GM23248 (cell line): ENCODE measurements around the gene DCDC2. TPM values are rescaled to one million over a fixed set of nuclear protein-coding genes. Genes with fewer than 3 reads are reported as not detected.

Experiments used
- DNase-seq: peaks from one replicate; pipeline ENCODE4 v3.0.0-alpha.2; 2015
- H2AFZ ChIP-seq: fragments of 200-600 bp; sonication (generic); 2 replicates; pipeline ENCODE4 v1.6.1; 2016; ENCODE audit warnings: antibody characterized with exemption
- H3F3A ChIP-seq: fragments of 200-600 bp; sonication (generic); 2 replicates; pipeline ENCODE4 v1.6.1; 2016; ENCODE audit warnings: mild to moderate bottlenecking, antibody characterized with exemption, mixed run types; ENCODE audit not compliant: insufficient read depth
- H3K27ac ChIP-seq: fragments of 200-600 bp; sonication (generic); 2 replicates; pipeline ENCODE4 v1.5.1; 2016; ENCODE audit warnings: mild to moderate bottlenecking
- H3K27me3 ChIP-seq: fragments of 200-600 bp; sonication (generic); replicated peaks from 2 replicates; pipeline ENCODE4 v1.6.1; 2016; ENCODE audit warnings: mild to moderate bottlenecking; ENCODE audit not compliant: insufficient read depth
- H3K36me3 ChIP-seq: fragments of 200-600 bp; sonication (generic); 2 replicates; pipeline ENCODE4 v1.6.1; 2016; ENCODE audit warnings: low read depth, mild to moderate bottlenecking
- H3K4me1 ChIP-seq: fragments of 200-600 bp; sonication (generic); 2 replicates; pipeline ENCODE4 v1.6.1; 2016; ENCODE audit warnings: mild to moderate bottlenecking; ENCODE audit not compliant: insufficient read depth
- H3K4me2 ChIP-seq: fragments of 200-600 bp; sonication (generic); one replicate; pipeline ENCODE4 v1.6.1; 2016; ENCODE audit warnings: mild to moderate bottlenecking; ENCODE audit not compliant: unreplicated experiment
- H3K4me3 ChIP-seq: fragments of 200-600 bp; sonication (generic); 2 replicates; pipeline ENCODE4 v1.5.1; 2016; ENCODE audit warnings: mild to moderate bottlenecking
- H3K79me2 ChIP-seq: fragments of 200-600 bp; sonication (generic); 2 replicates; pipeline ENCODE4 v1.6.1; 2016; ENCODE audit warnings: mild to moderate bottlenecking; ENCODE audit not compliant: insufficient read depth
- H3K9ac ChIP-seq: fragments of 200-600 bp; sonication (generic); 2 replicates; pipeline ENCODE4 v1.6.1; 2016; ENCODE audit warnings: mild to moderate bottlenecking
- H3K9me2 ChIP-seq: fragments of 200-600 bp; sonication (generic); 2 replicates; pipeline ENCODE4 v1.6.1; 2016; ENCODE audit warnings: mixed run types, mild to moderate bottlenecking, moderate library complexity; ENCODE audit not compliant: insufficient read depth
- H3K9me3 ChIP-seq: fragments of 200-600 bp; sonication (generic); one replicate; pipeline ENCODE4 v1.6.1; 2017; ENCODE audit warnings: low read depth
- H4K20me1 ChIP-seq: fragments of 200-600 bp; sonication (generic); 2 replicates; pipeline ENCODE4 v1.6.0; 2016; ENCODE audit not compliant: insufficient read depth
- EZH2 ChIP-seq: fragments of 200-600 bp; sonication (generic); IDR thresholded peaks from 2 replicates; pipeline ENCODE4 v1.6.1; 2018; ENCODE audit warnings: antibody characterized with exemption, mild to moderate bottlenecking; ENCODE audit not compliant: insufficient read depth, poor library complexity, severe bottlenecking
- EZH2phosphoT487 ChIP-seq: fragments of 200-600 bp; sonication (generic); IDR thresholded peaks from 2 replicates; pipeline ENCODE4 v1.6.1; 2018; ENCODE audit warnings: antibody characterized with exemption, moderate library complexity, mild to moderate bottlenecking, low read depth; ENCODE audit not compliant: insufficient read depth
- WGBS, 2 experiments: methylation state at CpG; one replicate each; pipeline ENCODE4 v1.1.6; 2015 to 2017; ENCODE audit warnings: low lambda C conversion rate in 2 of 2, low coverage in 1 of 2; ENCODE audit errors: missing lambda C conversion rate in 2 of 2; 5-methylcytosine and 5-hydroxymethylcytosine counted together
- in situ Hi-C: fragments of 300-500 bp; cut with MboI; formaldehyde crosslinking; loops from 2 replicates; pipeline ENCODE4 v1.15.0; 2020
- polyA plus RNA-seq: library from polyadenylated mRNA; unstranded; fragments of >200 nt; fragmentation: Nextera tagmentation; extraction: Ambion mirVana; gene quantifications from 2 replicates; pipeline ENCODE4 v1.2.1, GENCODE V29; 2016
- total RNA-seq: library from RNA; depleted of rRNA; stranded (reverse); fragments of >200 nt; shearing (Covaris generic); gene quantifications from 2 replicates; pipeline ENCODE4 v1.2.3, GENCODE V29; 2014

Gene DCDC2
- total and polyA plus RNA-seq, 2 experiments from 2014 or later: not detected

DNA sequence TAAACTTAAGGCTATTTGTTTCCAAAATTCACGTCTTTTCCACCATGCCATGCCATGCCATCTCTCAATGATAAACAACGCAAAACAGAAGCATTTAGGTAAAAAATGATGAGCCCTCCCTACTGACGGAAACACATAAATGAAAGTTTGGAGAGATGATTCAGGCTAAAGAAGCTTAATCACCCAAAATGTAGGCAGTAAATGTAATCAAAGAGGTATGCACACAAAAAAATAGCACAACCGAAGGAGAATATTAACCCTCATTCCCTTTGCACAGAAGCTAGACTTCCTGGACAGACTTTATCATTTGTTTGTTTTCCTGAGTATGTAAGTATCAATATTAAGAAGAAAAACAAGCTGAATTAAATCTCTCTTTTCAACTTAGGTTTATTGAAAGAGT, 28.8 kb downstream of the DCDC2 start:
- H3K4me2 ChIP-seq: peak overlapping the region; percentile 21
- in situ Hi-C loops: no loop called here
- peak overlapping the region; percentile 79 for H3K27ac ChIP-seq
- no peak overlapping the region for H3K4me3 ChIP-seq
- TF ChIP-seq EZH2 (no peak), EZH2phosphoT487 (no peak)
- H3K36me3 ChIP-seq: no peaks in the 10 kb centered on the region
- no peaks in the 10 kb centered on the region for H3K9me3 ChIP-seq
- no peaks in the 10 kb centered on the region for H3K9me2 ChIP-seq
- H3F3A ChIP-seq: peaks cover 7% of the 10 kb centered on the region; the same call in 1 of the 2 replicates
- H2AFZ ChIP-seq: no peak overlapping the region
- no peaks in the 10 kb centered on the region for H3K79me2 ChIP-seq
- peaks cover 30% of the 10 kb centered on the region for H3K4me1 ChIP-seq
- no peaks in the 10 kb centered on the region for H3K27me3 ChIP-seq
- peak; percentile 48 for DNase-seq
- 58 to 63% methylated on average over 4 of the region's 4 CpGs for WGBS, 2 experiments
- no peak overlapping the region for H3K9ac ChIP-seq
- H4K20me1 ChIP-seq: no peaks in the 10 kb centered on the region

- no peaks in the 10 kb centered on the region for H3K36me3 ChIP-seq
- H3K4me2 ChIP-seq: no peak overlapping the region
- DNase-seq: no peak
- TF ChIP-seq EZH2phosphoT487 (no peak), EZH2 (no peak)
- H3F3A ChIP-seq: peaks cover 13% of the 10 kb centered on the region; the same call in 1 of the 2 replicates
- H3K79me2 ChIP-seq: no peaks in the 10 kb centered on the region
- no peaks in the 10 kb centered on the region for H3K27me3 ChIP-seq
- H2AFZ ChIP-seq: no peak overlapping the region
- no peak overlapping the region for H3K4me3 ChIP-seq
- H4K20me1 ChIP-seq: no peaks in the 10 kb centered on the region
- H3K9me3 ChIP-seq: no peaks in the 10 kb centered on the region
- in situ Hi-C loops: no loop called here
- 84 to 88% methylated on average over 4 of the region's 4 CpGs for WGBS, 2 experiments
- no peak overlapping the region for H3K27ac ChIP-seq
- no peak overlapping the region for H3K9ac ChIP-seq
- H3K4me1 ChIP-seq: peaks cover 35% of the 10 kb centered on the region
- no peaks in the 10 kb centered on the region for H3K9me2 ChIP-seq
Observed at GRCh38 chr6:24327756-24328155, 30.1 kb downstream of the DCDC2 start.

- H3K9me3 ChIP-seq: no peaks in the 10 kb centered on the region
- H3F3A ChIP-seq: peaks cover 13% of the 10 kb centered on the region; the same call in 1 of the 2 replicates
- no peak for TF ChIP-seq EZH2phosphoT487
- no peak for TF ChIP-seq EZH2
- H3K4me1 ChIP-seq: peaks cover 26% of the 10 kb centered on the region
- no peak overlapping the region for H3K9ac ChIP-seq
- no peak overlapping the region for H3K4me3 ChIP-seq
- H3K79me2 ChIP-seq: no peaks in the 10 kb centered on the region
- H3K36me3 ChIP-seq: no peaks in the 10 kb centered on the region
- no peaks in the 10 kb centered on the region for H3K27me3 ChIP-seq
- H3K27ac ChIP-seq: no peak overlapping the region
- H3K9me2 ChIP-seq: no peaks in the 10 kb centered on the region
- no peak for DNase-seq
- 67 to 85% methylated on average over 1 of the region's 1 CpG for WGBS, 2 experiments
- no peaks in the 10 kb centered on the region for H4K20me1 ChIP-seq
- in situ Hi-C loops: no loop called here
- H3K4me2 ChIP-seq: no peak overlapping the region
- H2AFZ ChIP-seq: no peak overlapping the region
Observed at GRCh38 chr6:24325978-24326377, 31.9 kb downstream of the DCDC2 start.

DNA sequence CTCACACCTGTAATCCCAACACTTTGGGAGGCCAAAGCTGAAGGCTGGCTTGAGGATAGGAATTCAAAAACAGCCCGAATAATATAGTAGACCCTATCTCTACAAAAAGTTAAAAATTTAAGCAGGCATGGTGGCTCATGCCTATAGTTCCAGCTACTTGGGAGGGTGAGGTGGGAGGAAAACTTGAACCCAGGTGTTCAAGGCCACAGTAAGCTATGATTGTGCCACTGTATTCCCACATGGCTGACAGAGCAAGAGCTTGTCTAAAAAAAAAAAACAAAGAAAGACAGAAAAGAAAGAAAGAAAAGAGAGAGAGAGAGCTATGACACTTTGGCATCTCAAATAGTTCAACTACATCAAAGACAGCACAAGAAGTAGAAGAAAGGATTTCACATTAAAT, 33.2 kb downstream of the DCDC2 start:
- Histone ChIP-seq H3K27ac (no peak overlapping the region), H3K4me1 (peaks cover 18% of the 10 kb centered on the region), H3K36me3 (no peaks in the 10 kb centered on the region), H3K79me2 (no peaks in the 10 kb centered on the region), H3K27me3 (no peaks in the 10 kb centered on the region), H3K9me3 (no peaks in the 10 kb centered on the region), H2AFZ (no peak overlapping the region), H4K20me1 (no peaks in the 10 kb centered on the region), H3K4me3 (no peak overlapping the region), H3F3A (peaks cover 13% of the 10 kb centered on the region; the same call in 1 of the 2 replicates), H3K9me2 (no peaks in the 10 kb centered on the region), H3K9ac (no peak overlapping the region), H3K4me2 (no peak overlapping the region)
- WGBS, 2 experiments: 48 to 67% methylated on average over 1 of the region's 1 CpG
- TF ChIP-seq EZH2 (no peak), EZH2phosphoT487 (no peak)
- no peak for DNase-seq
- in situ Hi-C loops: no loop called here
